GM21576 (cell line): ENCODE results near the gene TSFM.

Source experiments
- ATAC-seq: cut with Tn5 transposase; IDR thresholded peaks from one replicate; pipeline ENCODE4 v1.9.1; 2021; ENCODE audit warnings: mild to moderate bottlenecking, moderate library complexity; ENCODE audit not compliant: unreplicated experiment

Gene TSFM

DNA sequence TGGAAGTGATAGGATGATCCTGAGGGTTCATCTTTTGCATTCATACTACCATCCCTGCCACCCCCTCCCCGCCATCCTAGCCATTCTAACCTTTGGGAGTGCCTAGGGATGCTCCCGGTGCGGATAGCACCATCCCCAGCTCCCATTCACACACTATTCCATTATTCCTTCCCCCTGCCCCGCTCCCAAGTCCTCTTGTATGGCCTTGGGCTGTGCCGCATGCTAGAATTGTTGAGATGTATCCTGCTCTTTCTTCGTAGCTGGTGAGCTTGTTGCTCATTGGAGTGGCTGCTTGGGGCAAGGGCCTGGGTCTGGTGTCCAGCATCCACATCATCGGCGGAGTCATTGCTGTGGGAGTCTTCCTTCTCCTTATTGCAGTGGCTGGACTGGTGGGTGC lies 37.1 kb upstream of the TSFM start:
- no peak for ATAC-seq

DNA sequence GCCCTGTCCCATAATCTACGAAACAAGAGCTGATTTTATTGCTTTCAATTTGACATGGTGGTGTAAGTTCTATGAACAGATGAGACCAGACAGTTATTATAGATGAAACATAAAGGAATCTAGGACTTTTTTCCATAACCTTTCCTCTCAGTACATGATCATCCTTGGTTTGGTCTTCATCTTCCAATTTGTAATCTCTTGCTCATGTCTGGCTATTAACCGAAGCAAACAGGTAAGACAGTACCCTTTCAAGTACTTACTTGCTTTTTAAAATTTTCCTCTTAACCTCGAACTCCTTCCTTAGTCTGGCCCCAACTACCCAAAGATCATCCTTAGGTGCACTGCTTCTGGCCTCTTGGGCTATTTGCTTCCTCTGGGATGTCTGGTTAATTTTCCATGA lies 36.6 kb upstream of the TSFM start:
- no peak for ATAC-seq

DNA sequence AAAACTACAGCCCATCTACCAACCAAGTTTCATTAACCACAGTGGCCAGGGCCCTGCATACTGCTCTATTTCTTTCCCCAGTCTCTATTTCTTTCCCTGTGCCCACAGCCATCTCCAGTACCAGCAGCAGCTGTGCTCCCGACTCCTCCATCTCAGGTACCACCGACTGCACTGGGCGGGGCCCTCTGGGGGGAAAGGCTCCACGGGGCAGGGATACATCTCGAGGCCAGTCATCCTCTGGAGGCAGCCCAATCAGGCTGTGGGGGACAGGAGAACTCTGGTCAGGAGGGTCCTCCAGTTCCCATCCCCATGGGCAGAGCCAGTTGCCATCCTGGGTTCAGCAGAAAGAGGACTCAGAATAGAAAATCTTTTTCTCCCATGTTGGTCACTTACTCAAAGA lies 33.5 kb upstream of the TSFM start:
- no peak for ATAC-seq

DNA sequence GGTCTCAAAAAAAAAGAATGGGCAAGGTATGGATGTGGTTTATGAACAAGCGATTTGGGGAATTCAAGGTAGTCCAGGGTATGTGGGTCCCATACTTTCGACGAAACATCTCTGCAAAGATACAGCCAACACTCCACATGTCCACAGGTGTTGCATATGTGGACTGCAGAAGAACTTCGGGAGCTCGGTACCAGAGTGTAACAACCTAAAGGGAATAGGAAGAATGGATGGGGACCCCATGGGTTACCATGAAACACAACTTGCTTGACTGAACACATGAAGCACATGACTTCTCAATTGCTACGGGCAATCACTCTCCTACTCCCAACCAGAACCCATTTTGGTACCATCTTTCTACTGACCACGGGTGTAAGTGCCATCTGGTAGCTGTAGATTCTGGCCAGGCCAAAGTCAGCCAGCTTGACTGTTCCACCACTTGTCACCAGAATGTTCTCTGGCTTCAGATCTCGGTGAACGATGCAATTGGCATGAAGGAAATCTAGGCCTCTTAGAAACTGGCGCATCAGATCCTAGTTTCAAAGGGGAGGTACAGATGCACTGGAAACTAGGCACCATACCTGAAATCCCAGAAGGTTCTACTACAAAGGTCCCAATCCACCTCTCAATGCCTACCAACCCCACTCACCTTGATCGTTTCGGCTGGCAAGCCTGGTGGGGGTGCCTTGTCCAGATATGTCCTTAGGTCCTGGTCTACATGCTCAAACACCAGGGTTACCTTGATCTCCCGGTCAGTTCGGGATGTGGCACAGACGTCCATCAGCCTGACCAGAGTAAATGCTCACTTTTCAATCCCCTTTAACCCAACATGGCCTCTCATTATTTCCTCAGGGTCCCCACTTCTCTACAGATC lies 31.8 kb upstream of the TSFM start:
- ATAC-seq, result no peak

DNA sequence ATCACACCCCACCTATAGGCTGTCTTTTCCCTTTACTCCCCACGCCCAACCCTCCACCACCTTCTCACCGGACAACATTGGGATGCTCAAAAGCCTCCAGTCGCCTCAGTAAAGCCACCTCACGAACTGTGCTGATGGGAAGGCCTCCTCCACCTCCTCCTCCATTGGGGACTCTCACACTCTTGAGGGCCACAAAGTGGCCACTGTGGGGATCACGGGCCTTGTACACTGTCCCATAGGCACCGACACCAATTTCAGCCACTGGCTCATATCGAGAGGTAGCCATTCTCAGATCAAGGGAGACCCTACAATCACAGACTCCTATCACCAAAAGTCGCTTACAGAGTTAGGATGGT lies 31.2 kb upstream of the TSFM start:
- ATAC-seq, result no peak

DNA sequence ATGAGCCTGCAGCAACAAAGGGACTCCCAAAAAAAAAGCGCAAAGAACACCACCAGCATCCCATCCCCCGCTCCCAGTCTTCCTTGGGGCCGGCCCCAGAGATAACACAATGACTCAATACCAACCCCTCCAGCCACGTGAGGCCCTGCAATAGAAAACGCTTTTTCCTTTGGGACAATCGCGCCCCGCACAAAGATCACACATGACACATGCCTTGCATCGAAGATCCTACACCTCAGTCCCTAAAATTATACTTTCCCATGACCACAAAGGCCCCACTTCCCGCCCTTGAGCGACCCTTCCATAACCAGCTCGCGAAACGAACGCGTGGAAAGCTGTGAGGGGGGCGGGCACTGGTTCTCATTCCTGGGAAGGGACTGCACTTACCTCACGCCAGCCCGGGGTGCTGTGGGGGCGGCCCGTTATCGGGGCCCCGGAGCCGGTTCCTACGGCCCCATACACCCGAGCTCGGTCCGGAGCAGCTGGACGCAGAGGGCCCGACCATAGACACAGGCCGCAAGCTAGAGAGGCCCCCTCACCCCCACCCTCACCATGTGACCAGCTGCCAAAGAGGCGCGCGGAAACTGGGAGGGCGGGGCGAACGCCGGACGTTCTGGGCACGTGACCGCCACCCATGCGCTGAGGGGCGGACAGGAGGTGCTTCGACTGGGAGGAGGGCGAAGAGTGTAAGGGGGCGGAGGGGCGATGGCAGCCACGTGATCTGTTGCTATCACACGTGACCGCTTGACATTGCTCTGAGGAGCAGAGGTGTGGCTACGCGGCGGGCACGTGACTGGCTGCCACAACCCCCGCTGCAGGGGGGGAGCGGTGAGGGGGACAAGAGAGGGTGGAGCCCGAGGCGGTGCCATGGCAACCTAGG lies 30.6 kb upstream of the TSFM start, which contains the start of gene CDK4:
CDK4 (minus strand) TSS at position 523 of the 880 bp plus-strand sequence. CDS start 593 bp downstream, outside the sequence.
- peak; percentile 70 for ATAC-seq

DNA sequence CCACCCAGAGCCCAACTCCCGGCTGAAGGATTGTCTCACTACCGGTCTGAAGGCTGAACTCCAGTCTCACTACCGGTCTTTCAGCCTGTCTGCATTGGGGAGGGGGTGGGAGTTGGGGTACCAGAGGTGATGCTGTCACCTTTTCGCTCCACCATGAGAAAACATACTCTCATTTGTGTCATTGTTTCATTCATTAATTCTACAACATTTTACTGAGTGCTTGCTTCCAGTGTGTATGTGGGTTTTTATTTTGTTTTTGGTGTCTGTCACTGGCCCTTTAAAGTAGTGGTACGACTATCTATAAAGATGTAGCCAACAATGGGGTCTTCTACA lies 30.0 kb upstream of the TSFM start:
- ATAC-seq, result no peak

DNA sequence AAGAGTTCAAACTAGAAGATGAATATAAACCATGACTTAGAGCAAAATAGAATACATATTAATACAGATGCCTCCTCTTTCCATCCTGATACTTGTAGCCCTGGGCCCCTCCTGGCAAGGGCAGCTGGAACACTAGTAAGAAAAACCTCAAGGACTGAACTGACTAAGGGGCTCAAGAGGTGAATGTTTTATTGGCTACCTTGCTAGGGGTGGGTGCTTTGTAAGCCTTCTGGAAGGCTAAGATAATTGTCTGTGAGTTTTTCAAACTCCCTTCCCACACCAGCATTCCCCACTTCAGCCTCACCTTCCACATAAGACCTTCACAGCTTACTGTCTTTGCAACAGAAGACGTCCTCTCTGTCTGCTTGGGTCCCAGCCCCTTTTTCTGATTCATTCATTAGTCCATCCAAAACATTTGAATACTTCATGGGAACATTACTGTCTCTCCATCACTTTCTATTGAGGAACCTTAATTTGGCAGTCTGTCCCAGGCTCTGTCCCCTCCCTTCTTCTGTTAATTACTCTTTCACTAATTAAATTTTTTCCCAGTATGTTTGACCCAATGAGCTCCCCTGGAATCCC lies 28.7 kb upstream of the TSFM start:
- no peak for ATAC-seq

DNA sequence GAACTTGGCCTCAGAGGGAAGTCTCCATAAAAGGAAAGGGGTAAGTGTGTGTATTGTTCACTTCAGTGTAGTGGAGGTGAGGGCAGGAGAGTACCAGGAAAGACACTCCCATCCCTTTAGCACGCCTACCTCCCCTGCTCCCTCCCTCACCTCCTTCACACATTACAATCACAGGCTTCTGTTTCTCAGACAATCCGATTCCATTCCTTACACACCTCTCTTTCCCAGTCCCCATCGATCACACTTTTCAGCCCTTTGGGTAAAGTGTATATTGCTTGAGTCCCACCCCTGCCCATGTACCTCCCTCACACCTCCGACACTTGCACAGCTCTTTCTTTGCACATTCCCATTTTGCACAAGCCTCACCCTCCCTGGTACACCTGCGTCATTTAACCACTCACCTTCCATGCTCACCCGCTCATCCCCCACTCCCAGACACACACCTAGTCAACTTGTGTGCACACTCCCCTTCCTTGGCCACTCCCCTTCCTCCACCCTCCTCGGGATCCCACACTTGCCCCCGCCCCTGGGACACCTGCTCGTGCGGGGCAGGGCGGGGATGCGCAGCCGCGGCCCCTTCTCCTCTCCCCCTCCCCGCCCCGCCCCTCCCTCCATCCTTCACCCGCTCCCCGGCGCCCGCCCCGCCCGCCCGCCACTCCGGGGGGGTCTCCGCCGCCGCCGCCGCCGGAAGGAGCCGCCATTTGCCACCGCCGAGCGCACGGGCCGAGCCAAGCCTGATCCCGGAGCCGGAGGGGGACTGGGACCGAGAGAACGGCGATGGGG lies 28.0 kb upstream of the TSFM start, which contains the start of gene MARCHF9:
MARCHF9 (plus strand) TSS at position 693 of the 783 bp plus-strand sequence. CDS start 426 bp downstream, outside the sequence.
- ATAC-seq, result peak; percentile 35

DNA sequence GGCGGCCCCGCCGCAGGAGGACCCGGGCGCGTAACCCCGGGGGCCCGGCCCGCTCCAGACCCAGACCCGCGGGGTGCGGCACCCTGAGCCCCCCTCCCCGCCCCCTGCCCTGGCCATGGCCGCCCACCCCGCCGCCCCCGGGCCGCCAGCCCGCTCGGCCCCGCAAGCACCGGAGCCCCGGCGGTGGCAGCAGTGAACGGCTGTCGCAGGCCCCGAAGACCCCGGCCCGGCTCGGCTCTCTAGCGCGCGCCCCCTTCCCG lies 27.5 kb upstream of the TSFM start:
- ATAC-seq, result no peak

DNA sequence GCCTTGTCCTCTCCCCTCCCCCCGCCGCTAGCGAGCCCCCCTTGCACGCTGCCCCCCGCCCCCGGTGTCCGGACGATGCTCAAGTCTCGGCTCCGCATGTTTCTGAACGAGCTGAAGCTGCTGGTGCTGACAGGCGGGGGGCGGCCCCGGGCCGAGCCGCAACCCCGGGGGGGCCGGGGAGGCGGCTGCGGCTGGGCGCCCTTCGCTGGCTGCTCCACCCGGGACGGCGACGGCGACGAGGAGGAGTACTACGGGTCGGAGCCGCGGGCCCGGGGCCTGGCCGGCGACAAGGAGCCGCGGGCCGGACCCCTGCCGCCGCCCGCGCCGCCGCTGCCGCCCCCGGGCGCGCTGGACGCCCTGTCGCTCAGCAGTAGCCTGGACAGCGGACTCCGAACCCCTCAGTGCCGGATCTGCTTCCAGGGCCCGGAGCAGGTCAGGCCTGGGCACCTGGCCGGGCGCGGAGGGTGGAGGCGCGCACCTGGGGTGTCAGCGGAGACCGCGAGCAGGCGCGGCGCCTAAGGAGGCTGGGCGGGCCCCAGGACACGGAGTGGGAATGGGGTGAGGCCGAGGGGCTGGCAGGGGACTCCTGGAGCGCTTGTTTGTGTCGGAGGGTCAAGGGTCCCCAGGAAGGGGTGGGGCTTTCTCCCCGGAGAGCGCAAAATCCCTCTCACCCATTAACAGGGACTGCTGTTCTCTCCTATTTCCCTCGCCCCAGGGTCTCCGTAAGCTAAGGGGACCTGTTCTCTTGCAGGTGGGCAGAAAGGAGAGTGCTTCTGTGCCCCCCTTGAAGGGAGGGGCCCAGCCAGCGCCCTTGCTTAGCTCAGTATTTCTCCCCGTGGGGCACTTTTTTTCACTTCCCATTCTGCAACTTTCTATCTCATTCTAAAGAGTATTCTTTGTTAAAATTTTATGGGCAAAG lies 26.9 kb upstream of the TSFM start:
- no peak for ATAC-seq

DNA sequence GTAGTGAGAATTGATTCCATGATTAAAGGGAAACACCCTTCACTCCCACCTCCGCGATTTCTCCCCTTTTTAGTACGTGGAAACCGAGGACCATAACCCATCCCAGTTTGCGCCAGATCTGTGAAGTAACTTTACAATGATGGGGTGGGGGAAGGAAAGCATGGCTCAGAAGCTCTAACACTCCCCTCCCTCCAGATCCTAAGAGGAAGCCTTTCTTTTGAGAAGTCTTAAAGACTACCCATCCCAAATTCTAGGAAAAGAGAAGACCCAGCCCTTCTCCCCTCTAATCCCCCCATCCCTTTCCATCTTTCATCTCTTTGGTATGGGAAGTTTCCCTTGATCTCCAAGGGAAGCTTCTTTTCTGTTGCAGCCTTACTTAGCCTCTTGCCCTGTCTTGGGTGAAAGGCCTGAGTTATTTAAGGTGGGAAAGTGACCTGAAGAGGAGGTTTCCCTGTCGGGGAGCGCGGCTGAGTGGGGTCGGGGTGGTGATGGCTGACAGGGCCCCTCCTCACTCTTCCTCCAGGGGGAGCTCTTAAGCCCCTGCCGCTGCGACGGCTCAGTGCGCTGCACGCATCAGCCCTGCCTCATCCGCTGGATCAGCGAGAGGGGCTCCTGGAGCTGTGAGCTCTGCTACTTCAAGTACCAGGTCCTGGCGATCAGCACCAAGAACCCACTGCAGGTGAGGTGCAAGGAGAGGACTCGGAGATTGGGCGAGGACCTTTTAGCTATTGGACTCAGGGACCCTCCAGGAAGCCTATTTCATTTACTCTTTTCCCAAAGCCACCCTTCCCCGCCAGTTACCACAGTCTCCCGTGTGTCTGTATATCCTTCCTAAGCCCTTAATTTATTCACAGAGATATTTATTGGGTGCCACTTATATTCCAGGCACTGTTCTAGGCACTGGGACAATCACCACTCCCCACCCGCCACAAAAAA lies 25.9 kb upstream of the TSFM start:
- ATAC-seq, result peak; percentile 22

DNA sequence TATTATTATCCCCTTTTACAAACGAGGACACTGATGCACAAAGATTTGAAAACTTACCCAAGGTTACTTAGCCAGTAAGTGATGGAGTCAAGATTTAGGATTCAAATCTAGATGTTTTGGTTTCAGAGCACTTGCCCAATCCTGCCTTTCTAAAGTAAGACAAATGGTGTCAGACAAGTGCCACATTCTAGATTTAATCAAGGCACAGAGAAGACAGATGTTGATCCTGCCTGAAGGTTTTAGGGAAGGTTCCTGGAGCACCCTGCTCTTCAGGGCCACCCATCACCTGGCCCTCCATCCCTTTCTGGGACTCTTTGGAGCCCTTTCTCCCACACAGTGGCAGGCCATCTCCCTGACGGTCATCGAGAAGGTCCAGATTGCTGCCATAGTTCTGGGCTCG lies 24.8 kb upstream of the TSFM start:
- ATAC-seq, result no peak

DNA sequence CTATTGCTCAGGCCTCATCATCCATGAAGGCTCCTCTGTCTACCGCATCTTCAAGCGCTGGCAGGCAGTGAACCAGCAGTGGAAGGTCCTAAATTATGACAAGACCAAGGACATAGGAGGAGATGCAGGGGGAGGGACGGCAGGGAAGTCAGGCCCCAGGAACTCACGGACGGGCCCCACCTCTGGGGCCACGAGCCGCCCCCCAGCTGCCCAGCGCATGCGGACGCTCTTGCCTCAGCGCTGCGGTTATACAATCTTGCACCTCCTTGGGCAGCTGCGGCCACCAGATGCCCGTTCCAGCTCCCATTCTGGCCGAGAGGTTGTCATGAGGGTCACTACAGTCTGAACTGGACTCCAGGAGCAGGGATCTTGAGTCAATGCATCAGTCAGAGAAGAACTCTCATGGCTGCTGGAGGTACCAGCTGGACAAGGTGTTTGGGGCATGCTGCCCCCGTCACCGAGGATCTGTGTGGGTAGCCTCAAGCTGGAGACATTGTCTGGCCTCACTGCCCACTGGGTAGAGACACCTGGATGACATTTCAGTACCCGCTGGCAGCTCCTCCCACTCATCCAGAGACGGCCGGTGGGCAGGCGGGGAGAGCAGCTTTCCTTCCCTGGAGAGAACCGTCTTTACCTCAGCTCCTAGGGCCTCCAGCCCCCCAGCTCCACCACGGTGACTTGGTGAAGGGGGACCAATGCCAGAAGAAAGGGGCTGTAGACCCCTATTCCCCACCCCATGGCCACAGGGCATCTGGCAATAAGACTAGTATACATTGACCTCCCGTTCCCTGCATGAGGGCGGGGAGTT lies 23.8 kb upstream of the TSFM start:
- no peak for ATAC-seq

DNA sequence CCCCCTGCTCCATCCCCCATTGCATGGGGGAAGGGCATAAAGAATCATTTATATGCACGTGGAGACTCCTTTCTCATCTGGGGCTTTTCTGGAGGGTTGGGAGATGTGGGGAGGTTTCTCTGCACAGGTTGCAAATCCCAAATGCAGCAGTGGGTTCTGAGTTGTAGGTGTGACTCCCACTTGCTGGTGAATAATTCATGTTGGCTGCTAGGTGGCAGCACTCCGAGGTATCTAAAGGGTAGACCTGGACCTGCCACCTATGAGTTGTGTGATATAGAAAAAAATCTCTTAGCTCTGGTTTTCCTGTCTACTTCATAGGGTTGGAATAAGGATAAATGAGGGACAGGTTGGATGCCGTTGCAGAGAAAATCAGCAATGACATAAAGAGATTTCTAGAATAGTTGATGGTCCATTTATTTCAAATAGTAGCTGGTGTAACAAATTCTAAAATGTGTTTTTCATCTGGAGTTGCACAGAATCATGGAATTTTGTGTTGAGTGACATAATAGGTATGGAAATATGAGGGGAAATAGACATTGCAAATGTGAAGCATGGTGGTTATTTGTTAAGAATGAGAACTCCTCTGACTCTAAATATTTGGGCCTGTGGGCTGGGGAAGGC lies 23.1 kb upstream of the TSFM start:
- no peak for ATAC-seq

DNA sequence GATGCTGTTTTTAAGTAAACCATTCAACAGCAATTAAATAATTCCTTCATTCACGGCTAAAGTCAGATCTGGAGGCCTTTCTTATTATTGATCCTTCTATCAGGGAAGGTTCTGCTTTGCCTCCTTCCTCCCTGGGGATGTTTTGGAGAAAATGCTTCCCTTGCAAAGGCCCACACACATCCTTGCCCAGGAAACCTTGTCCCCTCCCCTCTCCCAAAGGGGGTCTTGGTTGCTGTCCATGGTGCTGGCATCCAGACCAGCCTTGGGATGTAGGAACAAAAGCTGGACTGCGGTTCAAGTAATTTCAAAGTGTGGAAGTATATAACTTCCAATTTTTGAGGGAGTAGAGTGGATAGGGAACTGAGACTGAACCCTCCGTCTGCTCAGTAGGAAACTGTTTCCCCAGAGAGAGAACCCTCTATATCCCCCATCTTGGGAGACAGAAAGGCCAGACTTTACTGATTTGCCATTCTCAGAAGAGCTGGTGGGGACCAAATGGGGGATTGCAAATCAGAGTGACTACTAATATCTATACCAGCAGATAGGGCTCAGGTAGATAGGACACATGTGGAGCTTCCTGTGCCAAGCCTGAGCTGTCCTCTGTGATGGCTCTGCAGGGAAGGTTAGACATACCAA lies 22.1 kb upstream of the TSFM start:
- ATAC-seq, result no peak

DNA sequence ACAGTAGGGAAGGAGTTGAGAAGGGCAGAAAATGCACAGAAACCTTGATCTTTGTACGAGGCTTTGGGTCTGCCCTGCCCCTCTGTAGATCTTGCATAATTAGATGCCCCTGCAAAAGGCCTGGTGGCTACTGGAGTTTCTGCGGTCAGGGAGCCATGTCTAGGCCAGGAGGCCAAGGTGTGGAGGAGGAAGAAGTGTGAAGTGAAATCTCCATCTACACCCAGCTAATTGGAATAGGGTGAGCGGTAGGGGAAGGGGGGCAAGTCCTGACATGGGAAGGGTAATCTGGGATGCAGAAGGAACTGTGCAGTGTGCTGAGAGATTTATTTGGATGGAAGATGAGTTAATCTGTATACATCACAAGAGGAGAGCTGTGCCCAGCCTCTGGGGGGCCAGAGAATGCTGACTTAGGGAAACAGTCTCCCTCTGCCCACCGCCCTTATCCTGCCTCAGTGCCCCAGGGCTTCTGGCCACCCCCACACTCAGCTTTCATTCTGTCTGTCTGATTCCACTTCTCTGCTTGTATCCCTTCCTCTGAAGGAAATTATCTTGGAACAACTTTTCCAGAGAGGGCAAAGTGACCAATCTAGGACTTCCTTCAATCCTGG lies 21.1 kb upstream of the TSFM start:
- no peak for ATAC-seq
